ENCODE measurements around the gene DNAH5.
"Not testable (repeated sequence)": the region's sequence is repeated elsewhere in the genome, so short reads cannot be mapped to it uniquely, and the experiment has no call there.

DNAH5 gene

GRCh38 chr5:13989832-13990231, 45.3 kb upstream of the DNAH5 start:
- no peaks in the 10 kb centered on the region for H3K36me3 ChIP-seq
- no peak overlapping the region for H3K4me3 ChIP-seq (ENCODE audit: low read depth in 1 of 2, low read length in 1 of 2)
- H3K9me3 ChIP-seq: no peaks in the 10 kb centered on the region
- no peak overlapping the region for H3K27ac ChIP-seq
- H3K27me3 ChIP-seq: no peaks in the 10 kb centered on the region
- H3K4me1 ChIP-seq (ENCODE audit: control insufficient read depth in 1 of 2, insufficient read depth in 1 of 2, low read depth in 1 of 2, low read length in 1 of 2): no peaks in the 10 kb centered on the region
- TF ChIP-seq CTCF (IDR thresholded peaks at IDR 0.05): no peak

GRCh38 chr5:13987843-13988464, 43.5 kb upstream of the DNAH5 start:
- Histone ChIP-seq H3K27ac (no peak overlapping the region), H3K4me3 (ENCODE audit: low read depth in 1 of 2, low read length in 1 of 2) (no peak overlapping the region), H3K9me3 (no peaks in the 10 kb centered on the region), H3K36me3 (no peaks in the 10 kb centered on the region), H3K27me3 (no peaks in the 10 kb centered on the region), H3K4me1 (ENCODE audit: control insufficient read depth in 1 of 2, insufficient read depth in 1 of 2, low read depth in 1 of 2, low read length in 1 of 2) (no peaks in the 10 kb centered on the region)
- no peak for TF ChIP-seq CTCF (IDR thresholded peaks at IDR 0.05)

- H3K36me3 ChIP-seq: no peaks in the 10 kb centered on the region
- no peaks in the 10 kb centered on the region for H3K4me1 ChIP-seq (ENCODE audit: control insufficient read depth in 1 of 2, insufficient read depth in 1 of 2, low read depth in 1 of 2, low read length in 1 of 2)
- H3K4me3 ChIP-seq (ENCODE audit: low read depth in 1 of 2, low read length in 1 of 2): no peak overlapping the region
- no peaks in the 10 kb centered on the region for H3K27me3 ChIP-seq
- no peak for TF ChIP-seq CTCF (IDR thresholded peaks at IDR 0.05)
- H3K27ac ChIP-seq: no peak overlapping the region
- H3K9me3 ChIP-seq: no peaks in the 10 kb centered on the region
Measured at GRCh38 chr5:13985731-13986418, 41.4 kb upstream of the DNAH5 start.

GRCh38 chr5:13984888-13985287, 40.4 kb upstream of the DNAH5 start:
- not testable (repeated sequence) for H3K27ac ChIP-seq; H3K9me3 ChIP-seq; H3K27me3 ChIP-seq; H3K36me3 ChIP-seq; H3K4me3 ChIP-seq (ENCODE audit: low read depth in 1 of 2, low read length in 1 of 2); H3K4me1 ChIP-seq (ENCODE audit: control insufficient read depth in 1 of 2, insufficient read depth in 1 of 2, low read depth in 1 of 2, low read length in 1 of 2)

- H3K9me3 ChIP-seq: no peaks in the 10 kb centered on the region
- no peak overlapping the region for H3K27ac ChIP-seq
- no peaks in the 10 kb centered on the region for H3K27me3 ChIP-seq
- no peak overlapping the region for H3K4me3 ChIP-seq (ENCODE audit: low read depth in 1 of 2, low read length in 1 of 2)
- H3K4me1 ChIP-seq (ENCODE audit: control insufficient read depth in 1 of 2, insufficient read depth in 1 of 2, low read depth in 1 of 2, low read length in 1 of 2): no peaks in the 10 kb centered on the region
- TF ChIP-seq CTCF (IDR thresholded peaks at IDR 0.05): no peak
- no peaks in the 10 kb centered on the region for H3K36me3 ChIP-seq
Measured at GRCh38 chr5:13976867-13977830, 32.7 kb upstream of the DNAH5 start.
